ENCODE measurements around the gene MBTPS1.

GRCh38 chr16:84138824-84139627 is 22.3 kb upstream of the MBTPS1 start:
- TF ChIP-seq CTCF (IDR thresholded peaks at IDR 0.05) (no peak), ATF3 (CRISPR knock-in tag; conservative IDR thresholded peaks at IDR 0.05) (no peak), NFYB (CRISPR knock-in tag; conservative IDR thresholded peaks at IDR 0.05; ENCODE audit: low read depth) (no peak), ARID4B (CRISPR knock-in tag; IDR thresholded peaks at IDR 0.05; ENCODE audit: borderline replicate concordance) (no peak), OVOL2 (CRISPR knock-in tag; IDR thresholded peaks at IDR 0.05; ENCODE audit: borderline replicate concordance) (no peak), USF1 (CRISPR knock-in tag; IDR thresholded peaks at IDR 0.05) (no peak), CREB1 (CRISPR knock-in tag; IDR thresholded peaks at IDR 0.05) (no peak), CBFB (CRISPR knock-in tag; IDR thresholded peaks at IDR 0.05; ENCODE audit: low read depth) (no peak), SP1 (CRISPR knock-in tag; conservative IDR thresholded peaks at IDR 0.05) (no peak), RORB (CRISPR knock-in tag; IDR thresholded peaks at IDR 0.05) (no peak), PREB (CRISPR knock-in tag; IDR thresholded peaks at IDR 0.05; ENCODE audit: borderline replicate concordance) (no peak), TP53 (CRISPR knock-in tag; IDR thresholded peaks at IDR 0.05) (no peak), TCF7 (CRISPR knock-in tag; IDR thresholded peaks at IDR 0.05; ENCODE audit: low read depth) (no peak), MAX (CRISPR knock-in tag; IDR thresholded peaks at IDR 0.05) (no peak)
